ENCODE data around the gene KNSTRN.

DNA sequence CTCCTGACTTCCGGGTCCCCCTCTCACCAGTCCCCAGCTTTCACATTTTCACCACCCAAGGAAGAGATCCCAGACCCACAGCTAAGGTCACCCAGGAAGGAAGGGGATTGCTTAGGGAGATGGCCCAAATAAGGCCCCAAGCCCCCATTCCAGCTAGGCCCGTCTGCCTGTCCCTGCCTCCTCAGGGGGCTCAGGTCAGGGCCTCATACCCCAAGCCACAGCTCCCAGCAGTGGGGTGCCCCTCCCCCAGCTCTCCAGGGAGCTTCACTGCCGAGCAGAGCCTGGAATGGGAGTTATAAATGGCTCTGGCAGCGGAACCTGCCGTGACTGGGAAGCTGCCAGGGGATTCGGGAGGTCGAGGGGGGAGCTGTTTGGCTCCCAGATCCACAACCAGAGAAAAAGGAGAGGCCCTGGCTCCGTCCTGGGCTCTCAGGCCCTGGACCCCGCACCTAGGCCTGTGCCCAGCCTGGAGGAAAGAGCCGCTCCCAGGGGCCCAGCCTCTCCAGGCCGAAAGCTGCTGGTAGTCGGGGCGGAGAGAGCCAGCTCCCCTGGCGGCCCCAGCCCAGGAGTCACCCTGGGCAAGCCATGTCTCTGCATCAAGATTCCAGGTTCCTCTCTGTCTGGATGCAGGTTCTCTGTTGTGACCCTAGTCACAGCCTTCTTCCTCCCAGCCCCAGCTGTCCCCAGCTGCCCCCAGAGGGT lies 42.3 kb upstream of the KNSTRN start:
- TF ChIP-seq CTCF (IDR thresholded peaks at IDR 0.05) (no peak), POLR2AphosphoS5 (IDR thresholded peaks at IDR 0.05) (no peak), EP300 (IDR thresholded peaks at IDR 0.05) (no peak), POLR2A (IDR thresholded peaks at IDR 0.05) (no peak)

All from suprapubic skin (tissue), 4 donors.